ENCODE results near the gene CCNQ.

GRCh38 chrX:153565996-153566580, 32.9 kb downstream of the CCNQ start:
- no peak for TF ChIP-seq POLR2A (IDR thresholded peaks at IDR 0.05)
- TF ChIP-seq CTCF (IDR thresholded peaks at IDR 0.05) = no peak

All from testis (tissue), 2 donors.